Embryonic facial prominence (tissue), 1 donor: ENCODE data around the gene PTPRN2.
"Not testable (repeated sequence)": the region's sequence is repeated elsewhere in the genome, so short reads cannot be mapped to it uniquely, and the experiment has no call there.

Source experiments
- DNase-seq: peaks from one replicate; pipeline ENCODE4 v3.0.0-alpha.2; 2016; ENCODE audit errors: extremely low spot score

Gene PTPRN2

DNA sequence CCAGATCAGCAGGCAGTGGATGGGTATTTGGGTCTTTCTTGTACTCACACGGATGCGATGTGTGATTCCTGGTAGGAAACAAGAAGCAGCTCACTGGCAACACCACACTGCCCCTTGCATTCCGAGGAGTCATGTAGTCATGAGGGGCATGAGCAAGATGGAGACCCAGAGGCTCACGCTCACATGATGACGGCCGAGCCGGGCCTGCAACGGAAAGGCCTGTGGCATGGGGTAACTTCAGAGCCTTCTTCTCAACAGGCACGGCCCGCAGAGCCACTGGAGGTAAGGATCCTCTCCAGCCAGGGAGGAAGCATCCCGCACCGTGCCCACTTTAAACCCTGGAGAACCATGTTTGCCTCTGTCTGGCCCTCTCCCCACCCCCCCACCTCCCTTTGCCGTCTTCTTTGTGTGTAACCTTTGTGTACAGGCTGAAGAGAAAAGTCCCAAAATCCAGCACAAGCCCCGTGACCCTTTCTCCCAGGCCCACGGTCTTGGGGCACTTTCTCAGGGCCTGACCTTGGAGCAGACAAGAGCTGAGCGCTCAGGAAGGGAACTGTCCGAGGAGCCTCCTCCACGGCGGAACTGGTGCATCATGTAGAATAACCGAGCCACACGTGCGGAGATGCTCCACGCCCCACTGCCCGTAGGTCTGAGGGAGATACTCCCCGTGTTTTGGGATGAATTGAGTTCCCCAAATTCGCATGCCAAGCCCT, 734.4 kb downstream of the PTPRN2 start:
- DNase-seq, result no peak

DNA sequence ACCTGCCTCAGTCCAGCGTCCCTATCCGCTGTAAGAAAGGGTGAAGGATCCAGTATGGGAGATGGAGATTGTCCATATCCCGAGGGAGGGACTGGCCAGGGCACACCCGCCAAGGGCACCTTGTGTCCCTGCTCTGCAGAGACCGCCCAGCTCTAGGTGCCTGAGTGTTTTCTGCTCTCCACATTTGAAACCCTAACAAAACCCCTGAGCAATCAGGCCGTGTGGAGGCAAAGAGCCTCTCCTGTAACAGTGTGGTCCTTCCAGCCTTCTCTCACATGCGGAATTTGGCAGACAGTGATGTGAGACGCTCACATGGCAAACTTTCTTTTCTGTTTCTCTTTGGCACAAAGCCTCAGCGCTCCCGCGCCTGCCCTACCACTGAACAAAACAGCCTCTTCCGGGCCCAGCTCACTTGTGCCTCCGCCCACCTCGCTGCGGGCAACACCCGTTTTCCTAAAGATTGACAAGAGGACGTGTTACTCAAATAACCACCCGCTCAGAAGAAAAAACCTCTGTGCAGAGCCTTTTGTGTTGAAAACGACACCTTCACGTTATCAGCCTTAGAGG, 736.0 kb downstream of the PTPRN2 start:
- DNase-seq, result peak; percentile 25

DNA sequence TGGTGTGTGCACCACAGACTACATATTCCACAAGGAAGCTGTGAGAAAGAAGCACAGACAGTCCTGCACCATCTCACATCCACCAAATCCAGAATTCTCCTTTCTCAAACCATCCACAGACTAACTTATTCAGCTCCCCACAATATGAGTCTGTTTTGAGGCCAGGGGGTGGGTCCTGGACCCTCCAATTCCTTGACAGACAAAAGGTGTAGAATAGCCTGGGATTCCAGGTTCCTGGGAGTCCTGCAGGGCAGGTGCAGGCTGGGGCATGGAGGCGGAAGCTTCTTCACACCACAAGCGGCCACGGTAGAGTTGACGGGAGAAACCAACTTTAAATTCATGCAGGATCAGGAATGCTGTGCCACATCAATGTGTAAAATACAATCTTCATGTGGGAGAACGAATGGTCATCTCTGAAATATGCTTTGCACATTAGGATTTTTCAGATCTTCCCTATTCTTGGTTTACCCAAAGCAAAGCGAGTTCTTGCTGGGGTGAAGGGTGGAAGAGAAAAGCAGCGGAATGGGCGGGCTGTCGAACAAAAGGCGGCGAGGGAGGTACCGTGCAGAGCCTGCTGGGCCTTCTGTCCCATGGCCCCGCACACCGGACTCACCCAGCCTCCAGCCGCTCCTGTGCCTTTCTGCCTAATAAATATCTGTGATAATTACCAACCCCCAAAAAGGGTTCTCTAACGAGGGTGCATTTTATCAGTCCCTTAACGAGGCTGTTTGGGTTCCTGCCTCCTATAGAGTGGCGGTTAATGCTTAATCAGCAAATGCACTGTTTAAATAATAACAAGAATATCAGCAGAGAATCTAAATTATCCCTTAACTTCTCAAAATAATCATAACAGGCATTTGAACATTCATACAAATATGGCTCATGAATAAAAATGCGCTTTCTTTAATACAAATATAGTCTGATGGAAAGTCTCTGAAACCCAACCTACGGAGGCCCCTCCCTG, 736.9 kb downstream of the PTPRN2 start:
- no peak for DNase-seq

DNA sequence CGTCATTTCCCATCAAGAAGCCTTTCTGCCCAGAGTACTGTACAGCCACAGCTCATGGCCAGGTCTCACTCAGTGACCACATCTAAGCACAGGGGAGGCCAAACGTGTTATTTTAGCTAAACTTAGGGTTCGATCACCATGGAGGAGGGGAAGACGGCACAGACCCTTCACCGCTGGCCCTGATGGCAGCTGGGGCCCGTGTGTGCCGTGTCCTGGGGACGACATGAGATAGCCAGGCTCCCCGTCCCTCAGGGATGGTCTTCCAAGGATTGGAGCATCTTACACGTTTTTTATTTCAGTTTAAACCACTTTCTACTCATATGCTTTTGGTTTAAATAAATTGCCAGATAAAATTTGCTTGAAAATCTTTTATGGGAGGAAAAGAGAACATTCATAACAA, 737.9 kb downstream of the PTPRN2 start:
- DNase-seq, result no peak

DNA sequence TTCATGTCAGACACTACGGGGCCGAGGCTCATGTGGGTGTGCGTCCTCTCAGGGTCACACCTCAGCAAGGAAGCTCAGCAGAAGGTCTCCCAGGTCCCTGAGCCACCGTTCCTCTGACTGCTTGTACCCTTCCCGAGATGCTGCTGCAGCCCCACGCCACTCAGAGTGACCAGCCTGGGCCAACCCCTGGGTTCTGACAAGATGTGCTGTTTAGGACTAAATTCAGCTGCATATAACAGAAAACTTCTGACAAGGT, 738.4 kb downstream of the PTPRN2 start:
- DNase-seq, result no peak

DNA sequence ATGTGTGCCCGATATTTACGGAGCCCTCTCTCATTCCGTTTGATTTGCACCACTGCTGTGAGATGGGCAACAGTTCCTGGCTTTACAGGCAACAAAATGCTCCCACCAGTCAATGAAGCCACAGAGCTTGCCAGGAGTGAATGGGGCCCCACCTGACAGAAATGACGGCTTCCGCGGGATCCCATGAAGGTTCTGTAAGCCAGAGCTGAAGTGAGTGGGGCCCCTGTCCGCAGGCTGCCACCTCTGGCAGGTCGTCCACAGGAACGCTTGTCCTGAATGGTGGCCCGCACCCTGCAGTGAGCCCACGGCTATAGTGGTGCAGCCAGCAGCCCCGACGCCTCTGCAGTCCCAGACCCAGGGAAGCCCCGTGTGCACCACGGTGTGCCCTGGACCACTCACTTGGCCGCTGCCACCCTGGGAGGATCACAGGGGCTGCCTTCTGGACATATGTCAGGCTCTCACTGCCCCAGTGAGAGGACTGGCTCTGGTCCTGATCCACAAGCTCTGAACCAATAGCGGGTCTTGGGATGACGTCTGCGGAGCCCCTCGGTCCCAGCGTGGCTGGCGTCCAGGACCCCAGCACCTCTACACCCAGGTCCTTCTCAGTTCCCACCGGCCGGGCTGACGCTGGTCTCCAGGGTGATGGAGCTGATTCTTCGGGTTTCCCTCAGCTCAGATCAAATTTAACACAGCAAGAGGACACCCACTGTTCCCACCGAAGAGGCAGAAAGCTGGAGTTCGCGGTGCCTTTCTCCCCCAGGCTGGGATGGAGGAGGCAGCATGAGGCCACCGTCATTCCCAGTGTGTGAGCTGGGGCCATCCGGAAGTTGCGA, 738.9 kb downstream of the PTPRN2 start:
- DNase-seq, result no peak

DNA sequence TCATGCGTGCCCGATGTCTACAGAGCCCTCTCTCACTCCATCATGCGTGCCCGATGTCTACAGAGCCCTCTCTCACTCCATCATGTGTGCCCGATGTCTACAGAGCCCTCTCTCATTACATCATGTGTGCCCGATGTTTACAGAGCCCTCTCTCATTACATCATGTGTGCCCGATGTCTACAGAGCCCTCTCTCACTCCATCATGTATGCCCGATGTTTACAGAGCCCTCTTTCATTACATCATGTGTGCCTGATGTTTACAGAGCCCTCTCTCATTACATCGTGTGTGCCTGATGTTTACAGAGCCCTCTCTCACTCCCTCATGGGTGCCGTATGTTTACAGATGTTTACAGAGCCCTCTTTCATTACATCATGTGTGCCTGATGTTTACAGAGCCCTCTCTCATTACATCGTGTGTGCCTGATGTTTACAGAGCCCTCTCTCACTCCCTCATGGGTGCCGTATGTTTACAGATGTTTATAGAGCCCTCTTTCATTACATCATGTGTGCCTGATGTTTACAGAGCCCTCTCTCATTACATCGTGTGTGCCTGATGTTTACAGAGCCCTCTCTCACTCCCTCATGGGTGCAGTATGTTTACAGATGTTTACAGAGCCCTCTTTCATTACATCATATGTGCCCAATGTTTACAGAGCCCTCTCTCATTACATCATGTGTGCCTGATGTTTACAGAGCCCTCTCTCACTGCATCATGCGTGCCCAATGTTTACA, 739.7 kb downstream of the PTPRN2 start:
- not testable (repeated sequence) for DNase-seq

DNA sequence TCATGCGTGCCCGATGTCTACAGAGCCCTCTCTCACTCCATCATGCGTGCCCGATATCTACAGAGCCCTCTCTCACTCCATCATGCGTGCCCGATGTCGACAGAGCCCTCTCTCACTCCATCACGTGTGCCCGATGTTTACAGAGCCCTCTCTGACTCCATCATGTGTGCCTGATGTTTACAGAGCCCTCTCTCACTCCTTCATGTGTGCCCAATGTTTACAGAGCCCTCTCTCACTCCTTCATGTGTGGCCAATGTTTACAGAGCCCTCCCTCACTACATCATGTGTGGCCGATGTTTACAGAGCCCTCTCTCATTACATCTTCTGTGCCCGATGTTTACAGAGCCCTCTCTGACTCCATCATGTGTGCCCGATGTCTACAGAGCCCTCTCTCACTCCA, 740.9 kb downstream of the PTPRN2 start:
- not testable (repeated sequence) for DNase-seq

DNA sequence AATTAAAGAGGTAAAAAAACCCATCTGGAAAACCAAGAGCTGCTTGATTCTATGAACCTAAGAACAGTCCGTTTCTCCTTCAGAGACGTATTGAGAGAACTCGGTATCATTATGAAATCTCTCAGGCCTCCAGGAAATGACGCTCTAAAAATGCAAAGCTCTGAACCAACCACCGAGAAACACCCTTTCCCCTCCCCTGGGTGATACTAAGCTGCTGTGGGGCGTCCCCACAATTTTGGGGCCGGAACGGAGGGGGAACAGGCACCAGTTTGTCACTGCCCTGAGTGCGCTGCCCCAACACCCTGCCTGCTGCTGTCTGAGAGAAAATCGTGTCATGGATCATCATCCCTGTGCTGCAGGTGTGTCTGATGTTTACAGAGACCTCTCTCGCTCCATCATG, 741.4 kb downstream of the PTPRN2 start:
- no peak for DNase-seq

DNA sequence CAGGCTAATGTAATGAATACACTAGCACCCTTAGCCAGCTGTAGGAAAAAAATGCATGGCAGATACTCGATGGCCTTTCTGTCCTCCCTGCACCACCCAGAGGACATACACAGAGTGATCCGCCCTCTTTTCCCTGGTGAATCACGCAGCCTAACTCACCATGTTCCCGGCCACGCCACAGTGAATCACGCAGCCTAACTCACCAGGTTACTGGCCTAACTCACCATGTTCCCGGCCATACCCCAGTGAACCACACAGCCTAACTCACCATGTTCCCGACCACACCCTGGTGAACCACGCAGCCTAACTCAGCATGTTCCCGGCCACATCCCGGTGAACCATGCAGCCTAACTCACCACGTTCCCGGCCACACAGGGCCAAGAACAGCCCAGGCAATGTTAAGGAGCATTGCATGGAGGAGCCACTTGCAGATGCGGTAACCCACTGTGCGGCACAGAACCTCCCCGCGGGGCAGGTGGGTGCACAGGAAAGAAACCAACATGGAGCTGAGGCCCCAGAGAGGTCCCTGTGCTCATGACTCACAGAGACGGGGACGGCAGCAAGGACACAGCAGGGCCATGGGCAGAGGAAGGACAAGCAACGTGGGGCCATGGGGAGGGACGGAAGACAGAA, 742.3 kb downstream of the PTPRN2 start:
- no peak for DNase-seq

DNA sequence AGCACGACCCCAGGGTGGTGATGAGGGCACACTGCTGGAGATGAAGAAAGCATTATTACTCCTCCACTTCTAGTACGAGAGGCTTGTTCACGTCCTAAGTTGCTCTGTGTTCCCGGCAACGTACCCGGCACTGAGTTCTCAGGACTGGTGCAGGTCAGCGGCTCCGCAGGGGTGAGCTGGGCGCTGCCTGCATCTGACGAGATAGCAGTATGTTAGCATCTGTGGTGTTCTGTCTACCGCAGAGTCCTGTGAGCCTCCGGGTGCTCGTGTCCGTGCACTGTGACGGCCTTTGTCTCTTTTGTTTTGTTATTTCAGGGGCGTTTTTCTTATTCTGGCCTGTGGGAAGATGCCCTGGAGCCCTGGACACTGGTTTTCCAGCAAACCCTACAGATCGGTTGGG, 743.0 kb downstream of the PTPRN2 start:
- no peak for DNase-seq

DNA sequence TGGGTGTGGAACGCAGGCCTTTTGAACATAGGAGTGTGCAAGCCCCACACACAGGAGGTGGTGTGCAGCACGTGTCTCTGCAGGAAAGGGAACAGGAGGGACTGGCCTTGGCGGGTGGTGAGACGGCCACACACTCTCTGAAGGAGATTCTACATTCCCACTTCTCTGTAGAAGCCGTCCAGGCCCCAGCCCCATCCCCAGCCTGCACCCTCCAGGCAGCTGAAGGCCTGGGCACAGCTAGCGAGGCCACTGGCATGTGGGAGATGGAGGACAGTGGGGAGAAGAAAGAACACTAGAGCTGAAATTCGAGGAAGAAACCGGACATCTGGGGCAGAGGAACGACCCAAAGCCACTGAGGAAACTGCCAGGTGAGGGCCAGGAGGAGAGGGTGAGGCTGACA, 743.5 kb downstream of the PTPRN2 start:
- no peak for DNase-seq

DNA sequence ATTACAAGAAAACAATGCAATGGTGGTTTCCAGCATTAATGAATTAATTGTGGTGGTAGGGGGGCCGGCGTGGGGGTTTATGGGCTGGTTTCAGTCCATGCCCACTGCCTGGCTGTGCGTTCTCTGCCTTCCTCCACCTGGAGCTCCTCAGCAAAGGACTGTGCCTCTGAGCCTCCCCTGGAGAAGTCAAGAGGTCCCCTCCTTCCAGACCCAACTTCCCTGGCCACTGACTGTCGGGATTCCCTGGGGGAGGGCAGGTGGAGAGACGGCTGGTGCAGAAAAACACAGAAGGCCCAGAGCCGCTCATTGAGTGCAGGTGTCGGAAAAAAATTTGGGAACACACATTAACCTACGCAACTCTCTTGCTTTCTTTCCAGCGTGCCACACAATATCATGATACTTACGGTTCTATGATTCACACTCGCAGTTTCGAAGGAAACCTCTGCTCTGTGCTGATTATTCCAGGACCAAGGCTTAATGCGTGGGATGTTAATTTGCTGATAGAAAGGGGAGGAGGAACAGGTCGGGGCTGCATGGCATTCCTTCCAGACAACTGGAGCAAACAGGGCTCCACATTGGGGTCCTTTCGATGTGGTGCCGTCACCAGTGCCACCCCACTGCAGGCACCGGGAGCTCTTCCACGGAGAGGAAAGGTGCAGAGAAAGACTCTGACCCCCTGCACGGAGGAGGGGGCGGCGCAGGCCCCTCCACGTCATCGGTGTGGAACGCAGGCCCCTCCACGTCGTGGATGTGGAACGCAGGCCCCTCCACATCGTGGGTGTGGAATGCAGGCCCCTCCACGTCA, 744.1 kb downstream of the PTPRN2 start:
- no peak for DNase-seq

DNA sequence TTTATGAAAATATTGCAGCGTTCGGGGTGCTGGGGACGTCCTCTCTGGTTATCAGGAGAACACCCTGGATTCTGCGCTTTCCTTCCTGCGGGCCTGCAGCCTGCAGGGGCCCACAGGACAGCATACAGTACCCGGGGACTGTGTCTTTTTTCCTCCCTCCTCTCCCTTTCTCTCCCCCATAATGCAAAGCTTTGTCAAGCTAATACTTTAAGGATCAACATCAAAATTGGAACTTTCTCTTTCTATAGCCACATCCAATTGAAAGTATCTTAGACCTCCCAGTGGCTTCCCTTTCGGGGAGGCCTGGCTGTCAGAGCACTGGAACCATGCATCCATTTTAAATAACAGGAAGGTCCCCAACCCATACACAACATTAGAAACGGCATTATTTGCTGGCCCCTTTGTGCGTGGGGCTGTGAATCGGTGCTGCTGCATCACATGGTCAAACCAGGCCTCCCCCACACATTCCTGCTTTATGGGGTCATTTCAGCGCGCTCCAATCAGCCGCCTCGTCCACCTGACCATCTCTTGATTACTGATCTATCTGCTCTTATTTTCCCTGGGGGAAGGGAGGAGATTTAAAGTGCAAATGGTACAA, 745.8 kb downstream of the PTPRN2 start:
- DNase-seq, result no peak

DNA sequence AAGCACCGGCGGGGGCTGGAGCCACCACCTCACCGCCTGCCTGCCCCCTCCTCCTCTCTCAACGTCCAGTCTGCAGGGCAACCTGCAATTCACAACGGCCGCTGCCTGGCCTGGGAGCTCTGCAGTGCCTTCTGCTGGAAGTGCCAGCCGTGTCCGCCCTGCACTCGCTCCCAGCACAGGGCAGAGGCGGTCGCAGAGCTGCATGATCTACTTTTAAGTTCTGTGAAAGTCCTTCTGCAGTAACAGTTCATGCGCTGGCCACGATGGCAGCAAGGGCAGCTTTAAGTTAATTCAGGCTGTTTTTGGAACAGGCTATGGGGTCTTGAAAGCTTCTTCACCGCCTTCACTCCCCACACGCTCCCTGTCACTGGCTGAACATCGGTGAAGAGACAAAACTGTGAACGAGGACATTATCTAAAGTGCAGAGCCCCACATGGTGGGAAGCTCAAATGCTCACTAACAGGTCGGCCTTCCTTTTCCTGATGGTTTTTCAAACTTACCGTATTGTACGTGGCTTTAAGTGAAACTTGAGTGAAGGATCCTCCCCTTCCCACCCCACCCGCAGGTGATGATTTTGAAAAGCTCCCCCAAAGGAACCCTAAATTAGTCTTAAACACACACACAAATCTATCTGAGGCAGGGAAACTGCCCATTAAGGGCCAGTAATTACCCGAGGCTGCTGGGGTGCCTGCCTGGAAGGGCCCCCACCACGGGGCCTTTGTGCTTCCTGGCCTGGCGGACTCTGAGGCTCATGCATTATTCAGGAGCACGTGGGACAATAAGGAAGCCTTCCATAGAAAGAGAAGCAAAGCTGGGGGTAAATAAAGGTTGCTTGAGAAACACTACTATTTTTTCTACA, 746.5 kb downstream of the PTPRN2 start:
- no peak for DNase-seq

DNA sequence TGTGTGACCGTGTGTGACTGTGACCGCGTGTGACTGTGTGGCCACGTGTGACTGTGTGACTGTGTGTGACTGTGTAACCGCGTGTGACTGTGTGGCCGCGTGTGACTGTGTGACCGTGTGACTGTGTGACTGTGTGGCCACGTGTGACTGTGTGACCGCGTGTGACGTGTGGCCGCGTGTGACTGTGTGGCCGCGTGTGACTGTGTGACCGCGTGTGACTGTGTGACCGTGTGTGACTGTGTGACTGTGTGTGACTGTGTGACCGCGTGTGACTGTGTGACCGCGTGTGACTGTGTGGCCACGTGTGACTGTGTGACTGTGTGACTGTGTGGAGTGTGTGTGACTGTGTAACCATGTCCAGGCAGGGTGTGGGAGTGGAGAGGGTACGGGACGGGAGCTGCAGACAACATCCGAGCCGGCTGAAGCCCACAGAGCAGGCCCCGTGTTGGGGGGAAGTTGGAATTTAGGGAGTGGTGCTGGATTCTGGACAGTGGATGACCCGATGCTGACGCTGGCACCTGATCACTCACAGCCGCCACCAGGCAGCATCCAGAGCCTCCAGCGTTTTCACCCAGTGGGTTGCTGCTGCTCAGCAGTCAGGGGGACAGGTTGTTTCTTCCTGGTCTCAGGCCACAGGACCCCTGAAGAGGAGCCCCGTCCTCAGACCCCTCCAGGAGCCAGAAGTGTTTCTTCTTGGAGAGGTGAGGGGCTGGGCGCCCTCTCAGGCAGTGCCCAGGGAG, 747.3 kb downstream of the PTPRN2 start:
- no peak for DNase-seq

DNA sequence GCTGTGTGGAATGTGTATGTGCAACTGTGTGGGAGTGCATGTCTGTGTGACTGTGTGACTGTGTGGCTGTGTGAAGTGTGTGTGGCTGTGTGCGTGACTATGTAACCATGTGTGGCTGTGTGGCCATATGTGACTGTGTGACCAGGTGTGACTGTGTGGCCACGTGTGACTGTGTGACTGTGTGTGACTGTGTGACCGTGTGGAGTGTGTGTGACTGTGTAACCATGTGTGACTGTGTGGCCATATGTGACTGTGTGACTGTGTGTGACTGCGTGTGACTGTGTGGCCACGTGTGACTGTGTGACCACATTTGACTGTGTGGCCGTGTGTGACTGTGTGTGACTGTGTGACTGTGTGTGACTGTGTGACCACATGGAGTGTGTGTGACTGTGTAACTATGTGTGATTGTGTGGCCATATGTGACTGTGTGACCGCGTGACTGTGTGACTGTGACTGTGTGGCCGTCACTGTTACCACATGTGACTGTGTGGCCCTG, 747.9 kb downstream of the PTPRN2 start:
- no peak for DNase-seq

DNA sequence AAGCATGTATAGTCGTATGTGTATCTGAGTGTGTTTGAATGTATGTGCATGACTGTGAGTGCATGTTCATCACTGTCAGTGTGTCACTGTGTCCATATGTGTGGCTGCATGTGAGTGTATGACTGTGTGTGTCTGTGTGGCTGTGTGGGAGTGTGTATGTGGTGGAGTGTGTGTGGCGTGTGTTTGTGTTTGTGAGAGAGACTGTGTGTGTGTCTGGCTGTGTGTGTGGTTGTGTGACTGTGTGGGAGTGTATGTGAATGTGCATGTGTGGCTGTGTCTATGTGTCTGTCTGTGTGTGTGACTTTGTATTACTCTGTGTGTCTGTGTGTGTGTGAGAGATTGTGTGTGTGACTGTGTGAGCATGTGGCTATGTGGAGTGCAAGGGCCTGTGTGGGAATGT, 748.4 kb downstream of the PTPRN2 start:
- DNase-seq, result no peak
